NCI-H2107 (cell line): ENCODE measurements around the gene DNER.
A peak's percentile ranks its signal among the peaks of the same experiment; 100 is the strongest.

Experiments
- DNase-seq: peaks from one replicate; lab custom pipeline; 2025; lab: John Stamatoyannopoulos, UW

DNER gene

DNA sequence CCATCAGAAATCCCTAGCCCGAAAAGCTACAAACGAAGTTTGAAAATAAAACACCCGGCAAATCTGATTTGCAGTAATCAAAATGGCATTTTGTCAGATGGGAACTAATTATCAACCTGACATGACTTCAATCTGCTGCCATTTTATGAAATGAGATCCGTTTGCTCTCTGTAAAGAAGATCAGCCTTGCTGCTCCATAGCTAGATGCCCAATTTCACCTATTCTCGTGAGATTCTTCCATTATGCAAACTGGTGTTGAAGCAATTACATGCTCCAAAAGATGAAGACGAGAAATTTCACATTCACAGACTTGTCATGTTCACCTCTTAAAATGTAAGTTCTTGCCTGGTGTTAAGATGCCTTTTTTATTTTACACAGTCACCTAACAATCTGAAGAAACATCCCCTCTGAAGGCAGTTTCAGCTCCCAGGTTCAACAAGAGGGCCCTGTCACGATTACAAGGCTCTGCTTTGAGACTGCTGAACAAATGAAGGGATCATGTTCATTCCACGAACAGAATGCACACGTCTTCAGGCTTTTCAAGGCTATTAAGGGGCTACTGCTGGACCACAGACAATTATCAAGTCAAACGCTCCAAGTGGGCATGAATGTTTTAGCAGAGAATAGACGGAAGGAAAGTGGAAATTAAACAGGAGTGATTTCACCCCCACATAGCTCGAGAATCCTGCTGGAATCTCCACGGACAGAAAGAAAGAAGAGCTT is 270.6 kb downstream of the DNER start:
- DNase-seq, result no peak

- DNase-seq, result no peak
Measured at GRCh38 chr2:229443141-229443540, 271.2 kb downstream of the DNER start.

DNA sequence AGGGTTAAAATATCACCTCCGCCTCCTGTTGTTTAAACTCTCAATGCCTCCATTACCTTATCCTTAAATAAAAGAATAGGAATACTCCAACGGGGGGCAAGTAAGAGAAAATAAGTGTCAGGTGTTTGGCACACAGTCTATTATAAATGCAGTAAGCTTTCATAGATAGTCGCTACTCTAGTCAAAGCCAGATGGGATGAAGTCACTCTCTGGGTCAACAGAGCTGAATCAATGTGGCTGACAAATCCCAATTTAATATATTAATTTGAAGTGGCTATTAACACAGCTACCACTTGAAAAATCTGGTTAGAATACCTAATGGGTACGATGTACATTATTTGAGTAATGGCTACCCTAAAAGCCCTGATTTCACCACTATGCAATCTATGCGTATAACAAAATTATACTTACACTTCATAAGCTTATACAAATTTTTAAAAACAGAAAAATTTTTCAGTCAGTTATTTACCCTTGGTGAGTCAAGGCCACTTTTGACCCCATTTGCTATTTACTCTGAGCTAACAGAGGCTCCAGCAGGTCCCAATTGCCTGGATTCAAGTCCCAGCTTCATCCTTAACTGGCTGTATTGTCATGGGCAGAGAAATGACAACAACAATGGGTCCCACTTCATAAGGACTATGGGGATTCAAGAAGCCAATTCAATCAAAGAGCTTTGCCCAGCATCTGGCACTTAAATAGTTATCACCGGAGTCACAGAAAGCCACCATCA is 275.8 kb downstream of the DNER start:
- DNase-seq, result no peak

GRCh38 chr2:229437467-229437866 is 276.9 kb downstream of the DNER start:
- no peak for DNase-seq

GRCh38 chr2:229434187-229434586 is 280.2 kb downstream of the DNER start:
- DNase-seq, result no peak

GRCh38 chr2:229433351-229433750 is 281.0 kb downstream of the DNER start:
- DNase-seq, result no peak

- DNase-seq, result no peak
Measured at GRCh38 chr2:229431327-229431954, 282.9 kb downstream of the DNER start.

- DNase-seq, result no peak
Measured at GRCh38 chr2:229429589-229429988, 284.8 kb downstream of the DNER start.

- no peak for DNase-seq
Measured at GRCh38 chr2:229426464-229426863, 287.9 kb downstream of the DNER start.

- DNase-seq, result no peak
Measured at GRCh38 chr2:229425598-229425997, 288.8 kb downstream of the DNER start.

GRCh38 chr2:229422063-229422462 is 292.3 kb downstream of the DNER start:
- no peak for DNase-seq

- no peak for DNase-seq
Measured at GRCh38 chr2:229419158-229419557, 295.2 kb downstream of the DNER start.

DNA sequence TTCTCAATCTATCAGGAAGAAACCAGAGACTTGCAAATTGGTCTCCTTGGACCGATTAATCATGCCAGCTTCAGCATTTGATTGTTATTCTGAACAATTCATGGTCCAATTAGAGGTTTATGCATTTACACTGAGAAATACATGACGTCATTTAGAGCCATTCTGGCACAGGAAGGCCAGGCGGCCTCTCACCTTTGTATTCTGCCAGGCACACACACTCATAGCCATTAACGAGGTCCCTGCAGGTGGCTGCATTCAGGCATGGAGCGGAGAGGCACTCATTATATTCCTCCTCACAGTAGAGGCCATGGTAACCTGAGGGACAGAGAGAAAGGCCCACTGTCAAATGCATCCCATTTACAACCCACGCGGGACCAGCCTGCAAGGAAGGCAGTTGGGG is 296.4 kb downstream of the DNER start:
- peak; percentile 68 for DNase-seq

DNA sequence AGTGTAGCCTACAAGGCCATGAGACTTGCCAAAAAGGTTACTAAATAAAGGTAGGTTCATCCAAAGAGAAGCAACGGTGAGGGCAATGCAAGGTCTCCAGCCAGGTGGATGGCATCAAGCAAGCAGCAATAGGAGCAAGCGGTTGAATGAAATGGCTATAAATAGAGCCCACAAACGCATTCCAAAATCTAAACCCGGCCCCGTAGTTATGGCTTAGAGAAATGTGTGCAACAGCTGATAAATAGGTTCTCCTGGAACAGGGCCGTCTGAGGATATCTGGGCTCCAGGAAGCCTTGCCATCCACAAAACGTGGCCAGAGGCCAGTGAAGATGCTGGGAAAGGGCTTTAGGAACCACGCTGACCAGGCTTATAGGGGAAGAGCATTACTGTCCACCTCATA is 297.2 kb downstream of the DNER start:
- no peak for DNase-seq

DNA sequence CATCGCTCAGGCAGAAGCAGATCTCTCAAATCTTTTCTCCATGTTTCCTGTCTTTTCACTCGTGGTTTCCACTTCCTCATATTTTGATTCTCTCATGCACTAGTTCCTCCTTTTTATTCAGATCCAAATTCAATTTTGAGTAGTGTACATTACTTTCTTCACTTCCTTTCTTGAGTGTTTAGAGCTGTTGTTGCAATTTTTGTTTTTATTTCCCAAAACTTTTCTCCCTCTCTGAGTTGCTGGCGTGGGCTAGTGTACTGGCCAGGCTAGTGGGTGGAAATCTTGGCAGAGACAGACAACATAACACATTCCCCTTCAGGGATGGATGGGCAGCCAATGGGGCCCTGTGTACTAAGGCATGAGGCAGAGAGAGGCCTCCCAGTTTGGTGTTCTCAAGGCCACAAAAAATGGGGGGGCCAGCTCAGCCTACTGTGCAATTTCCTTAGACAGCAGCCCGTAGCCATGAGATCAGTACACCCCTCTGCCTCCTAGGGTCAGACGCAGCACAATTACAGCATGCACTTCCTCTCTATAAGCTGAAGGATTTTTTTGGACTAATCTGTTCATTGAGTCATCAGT is 298.1 kb downstream of the DNER start:
- no peak for DNase-seq

DNA sequence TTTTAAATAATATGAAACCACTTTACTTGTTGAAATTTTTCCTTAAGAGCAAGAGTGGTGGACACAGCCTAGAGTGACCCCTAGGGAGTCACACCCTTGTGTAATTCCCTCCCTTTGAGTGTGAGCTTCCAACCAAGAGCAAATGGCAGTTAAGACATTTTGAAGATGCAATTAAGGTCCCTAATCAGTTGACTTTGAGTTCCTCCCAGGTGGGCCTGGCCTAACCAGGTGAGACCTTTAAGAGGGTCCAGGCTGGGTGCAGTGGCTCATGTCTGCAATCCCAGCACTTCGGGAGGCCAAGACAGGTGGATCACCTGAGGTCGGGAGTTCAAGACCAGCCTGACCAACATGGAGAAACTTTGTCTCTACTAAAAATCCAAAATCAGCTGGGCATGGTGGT is 299.7 kb downstream of the DNER start:
- no peak for DNase-seq

GRCh38 chr2:229412686-229413085 is 301.7 kb downstream of the DNER start:
- no peak for DNase-seq

DNA sequence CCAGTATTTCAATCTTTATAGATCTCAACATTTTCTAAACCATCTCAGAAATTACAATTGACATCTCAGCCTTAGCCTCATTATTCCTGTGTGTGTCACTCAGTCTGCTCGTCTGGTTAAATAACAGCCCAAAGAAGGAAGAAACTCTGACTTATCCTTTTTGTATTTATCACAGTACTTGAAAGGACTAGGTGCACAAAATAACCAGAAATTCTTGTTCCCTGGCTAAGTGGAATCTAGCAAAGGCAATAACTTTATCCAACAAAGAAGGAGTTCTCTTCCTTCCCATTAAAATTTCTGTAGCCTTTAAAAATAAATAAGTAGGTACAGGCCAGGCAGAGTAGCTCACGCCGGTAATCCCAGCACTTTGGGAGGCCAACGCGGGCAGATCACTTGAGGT is 303.4 kb downstream of the DNER start:
- DNase-seq, result no peak

GRCh38 chr2:229410264-229410663 is 304.1 kb downstream of the DNER start:
- no peak for DNase-seq

DNA sequence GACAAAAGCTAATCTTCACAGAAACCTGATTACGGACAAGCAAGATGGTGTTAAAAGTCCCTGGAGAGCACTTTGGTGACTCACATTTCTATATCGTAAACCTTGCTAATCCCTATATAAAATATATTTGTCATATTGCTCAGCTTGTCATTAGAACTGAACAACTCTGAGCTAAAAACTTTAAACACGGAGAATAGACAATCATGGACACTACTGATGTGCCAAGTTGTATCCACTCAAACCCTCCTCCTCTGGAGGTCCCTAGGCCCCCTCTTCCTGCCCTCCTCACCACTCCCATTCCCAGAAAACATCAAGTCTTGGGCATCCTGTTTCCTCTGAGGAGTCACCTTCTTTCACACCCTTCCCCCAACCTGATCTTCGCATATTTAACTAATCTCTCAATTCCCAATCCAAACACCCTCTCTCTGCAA is 304.6 kb downstream of the DNER start:
- DNase-seq, result no peak

GRCh38 chr2:229408962-229409361 is 305.4 kb downstream of the DNER start:
- DNase-seq, result no peak

GRCh38 chr2:229408356-229408755 is 306.0 kb downstream of the DNER start:
- DNase-seq, result no peak

DNA sequence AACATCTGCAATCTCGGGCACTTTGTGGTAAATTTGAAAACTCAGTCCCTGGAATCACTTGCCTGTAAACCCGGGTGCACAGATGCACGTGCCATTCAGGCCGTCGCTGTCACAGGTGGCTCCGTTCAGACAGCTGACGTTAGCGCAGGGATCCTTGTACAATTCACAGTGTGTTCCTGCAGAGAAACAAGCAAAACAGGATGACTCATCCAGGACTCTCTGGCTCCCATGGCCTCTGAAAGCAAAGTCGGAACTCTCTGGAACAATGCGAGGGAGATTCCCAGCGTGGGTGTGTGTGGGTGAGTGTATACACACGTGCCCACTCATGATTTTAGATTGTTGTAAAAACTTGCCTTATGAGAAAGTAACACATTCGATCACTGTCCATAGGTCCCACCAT is 307.2 kb downstream of the DNER start:
- no peak for DNase-seq
